Stomach (tissue), 9 donors: ENCODE measurements around the gene FUZ. TPM values are rescaled to one million over a fixed set of nuclear protein-coding genes. Genes with fewer than 3 reads are reported as not detected.

Experiments
- DNase-seq, 2 donors: peaks; one replicate each; pipeline versions ENCODE4 v3.0.0 to v3.0.0-alpha.2; 2013 to 2019
- H3K27ac ChIP-seq, 5 donors: fragments of 200-600 bp in 4 of 5; sonication (generic) in 4 of 5; one replicate each; pipeline ENCODE4 v1.5.1; 2013 to 2019; ENCODE audit warnings: mild to moderate bottlenecking in 1 of 5, moderate library complexity in 1 of 5
- H3K27me3 ChIP-seq, 3 donors: fragments of 200-600 bp; sonication (generic); one replicate each; pipeline ENCODE4 v1.5.1; 2017 to 2019; ENCODE audit warnings: mixed run types in 1 of 3
- H3K36me3 ChIP-seq, 4 donors: fragments of 200-600 bp; sonication (generic); 1 replicate in 3 of 4; 2 replicates in 1 of 4; pipeline ENCODE4 v1.5.1; 2016 to 2019
- H3K4me1 ChIP-seq, 4 donors: fragments of 200-600 bp; sonication (generic); one replicate each; pipeline ENCODE4 v1.5.1; 2016 to 2019
- H3K4me3 ChIP-seq, 4 donors: fragments of 200-600 bp; sonication (generic) in 3 of 4; one replicate each; pipeline ENCODE4 v1.5.1; 2016 to 2019; ENCODE audit warnings: mild to moderate bottlenecking in 1 of 4
- H3K9me3 ChIP-seq, 4 donors: fragments of 200-600 bp; sonication (generic); one replicate each; pipeline ENCODE4 v1.5.1; 2016 to 2019
- CTCF ChIP-seq, 7 experiments: fragments of 450-650 bp in 4 of 7; fragments of 200-600 bp in 3 of 7; sonication (generic) in 3 of 7; IDR thresholded peaks; one replicate each; pipeline ENCODE4 v1.5.1; 2016 to 2019; ENCODE audit warnings: antibody characterized with exemption in 7 of 7, control low read depth in 2 of 7, mild to moderate bottlenecking in 1 of 7
- EP300 ChIP-seq: sonication (generic); formaldehyde crosslinking; IDR thresholded peaks from one replicate; pipeline ENCODE4 v1.6.1; 2017; ENCODE audit warnings: antibody characterized with exemption
- POLR2A ChIP-seq, 4 donors: fragments of 450-650 bp; IDR thresholded peaks; one replicate each; pipeline ENCODE4 v1.6.1; 2016; ENCODE audit warnings: antibody characterized with exemption in 4 of 4, control low read depth in 2 of 4, mild to moderate bottlenecking in 1 of 4, moderate library complexity in 1 of 4
- POLR2AphosphoS5 ChIP-seq, 3 donors: sonication (generic); formaldehyde crosslinking; IDR thresholded peaks; one replicate each; pipeline ENCODE4 v1.6.1; 2016; ENCODE audit warnings: antibody characterized with exemption in 3 of 3
- WGBS, 5 donors: extraction: QIAGEN DNeasy Blood & Tissue Kit in 3 of 5; methylation state at CpG; one replicate each; pipeline versions ENCODE4 v1.1.5 to v1.1.7; 2013 to 2018; 5-methylcytosine and 5-hydroxymethylcytosine counted together
- intact Hi-C: fragments of 100-400 bp; cut with DNase I; formaldehyde crosslinking; loops from one replicate; pipeline ENCODE4 v1.15.1; 2023; ENCODE audit warnings: low total_unique reads
- polyA plus RNA-seq, 3 donors: library from polyadenylated mRNA; stranded (reverse); fragments of 200-250 nt; gene quantifications; one replicate each; pipeline ENCODE4 v1.2.3, GENCODE V29; 2013
- small RNA-seq, 4 donors: library from RNA; depleted of rRNA; stranded (forward); fragments of <200 nt; gene quantifications; one replicate each; pipeline ENCODE3, GENCODE V24; 2016
- total RNA-seq, 5 donors: library from RNA; depleted of rRNA; stranded (reverse); fragments of >200 nt; gene quantifications; one replicate each; pipeline versions ENCODE4 v1.1.0 to v1.2.3, GENCODE V29; 2014 to 2016
- donor health status: healthy with polysubstance abuse.
- donor health status: Bipolar disorder and iron deficiency.
- donor health status: healthy.

FUZ gene
- total and polyA plus RNA-seq, 8 donors = 1.2 to 37.4 (median 15.5) TPM

DNA sequence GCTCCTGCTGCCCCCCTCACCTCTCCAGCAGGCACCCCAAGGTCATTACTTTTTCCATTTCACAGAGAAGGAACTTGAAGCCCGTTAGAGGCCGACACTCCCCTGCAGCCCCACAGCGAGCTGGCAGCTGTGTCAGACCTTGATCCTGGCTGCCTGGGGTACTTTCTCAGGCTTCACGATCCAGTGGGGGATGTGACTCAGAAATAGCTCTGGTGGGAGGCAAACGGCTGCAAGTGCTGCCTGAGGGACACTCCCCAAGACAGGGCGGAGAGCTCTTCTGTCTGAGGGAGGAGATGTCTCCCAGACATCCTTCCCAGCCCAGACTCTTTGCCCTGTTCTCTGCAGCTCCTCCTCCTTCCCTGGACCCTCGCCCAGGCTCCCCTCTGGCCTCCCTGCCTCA, 54.8 kb downstream of the FUZ start:
- no peaks in the 10 kb centered on the region for H3K4me1 ChIP-seq
- peaks cover 0 to 16% (median 0%) of the 10 kb centered on the region in 3 donors for H3K27me3 ChIP-seq
- intact Hi-C loops = no loop called here
- WGBS, 5 donors = 0 to 38% (median 30%) methylated on average over 1 to 7 of the region's 7 CpGs
- no peaks in the 10 kb centered on the region for H3K36me3 ChIP-seq
- no peak overlapping the region for H3K27ac ChIP-seq
- peaks cover 0 to 12% (median 10%) of the 10 kb centered on the region in 4 donors for H3K9me3 ChIP-seq
- TF ChIP-seq POLR2AphosphoS5 (IDR thresholded peaks at IDR 0.05) (no peak), EP300 (no peak), POLR2A (IDR thresholded peaks at IDR 0.05) (no peak), CTCF (IDR thresholded peaks at IDR 0.05) (no peak)
- H3K4me3 ChIP-seq = no peak overlapping the region
- no peak for DNase-seq

Small RNAs within 50 kb of the gene (small RNA-seq; reads per million reads assigned to genes)
- gene MIR4749 = 0 reads per million in 4 donors
- gene MIR6799 = 0 reads per million in 4 donors
- 0 reads per million in 4 donors for gene RNU6-841P

Other genes with a start within 250 kb of the FUZ start
- 100 to 1,000 TPM in 1 of 5 donors, 10 to 100 TPM in 4; 18.1 to 354 (median 70.5) TPM for gene NOSIP, start 232.7 kb downstream of the FUZ start, total RNA-seq
- 100 to 1,000 TPM in 2 of 3 donors, 10 to 100 TPM in 1; 94.6 to 154 (median 113) TPM for gene NOSIP, start 232.7 kb downstream of the FUZ start, polyA plus RNA-seq
- gene PRRG2, start 232.0 kb downstream of the FUZ start, total RNA-seq = 10 to 100 TPM in 1 of 5 donors, 1 to 10 TPM in 2, not detected in 2; 5.9 to 12.5 (median 10.0) TPM
- gene PRRG2, start 232.0 kb downstream of the FUZ start, polyA plus RNA-seq = 10 to 100 TPM in 1 of 3 donors, 1 to 10 TPM in 2; 8.6 to 14.7 (median 9.0) TPM
- gene PRR12, start 222.1 kb downstream of the FUZ start, total RNA-seq = 10 to 100 TPM in 3 of 5 donors, 1 to 10 TPM in 2; 4.6 to 88.3 (median 13.9) TPM
- 10 to 100 TPM in 1 of 3 donors, 1 to 10 TPM in 2; 3.1 to 16.7 (median 5.6) TPM for gene PRR12, start 222.1 kb downstream of the FUZ start, polyA plus RNA-seq
- 100 to 1,000 TPM in 1 of 5 donors, 10 to 100 TPM in 3, 1 to 10 TPM in 1; 7.7 to 138 (median 63.9) TPM for gene RRAS, start 173.1 kb downstream of the FUZ start, total RNA-seq
- 100 to 1,000 TPM; 126 to 145 (median 130) TPM for gene RRAS, start 173.1 kb downstream of the FUZ start, polyA plus RNA-seq
- 10 to 100 TPM in 4 of 5 donors, 1 to 10 TPM in 1; 8.3 to 41.7 (median 19.8) TPM for gene SCAF1, start 171.1 kb downstream of the FUZ start, total RNA-seq
- gene SCAF1, start 171.1 kb downstream of the FUZ start, polyA plus RNA-seq = 10 to 100 TPM in 2 of 3 donors, 1 to 10 TPM in 1; 8.9 to 19.7 (median 12.1) TPM
- gene IRF3, start 147.4 kb downstream of the FUZ start, total RNA-seq = 100 to 1,000 TPM in 4 of 5 donors, 10 to 100 TPM in 1; 28.3 to 380 (median 104) TPM
- gene IRF3, start 147.4 kb downstream of the FUZ start, polyA plus RNA-seq = 100 to 1,000 TPM; 104 to 148 (median 114) TPM
- 10 to 100 TPM in 1 of 5 donors, 1 to 10 TPM in 4; 2.3 to 10.7 (median 7.5) TPM for gene BCL2L12, start 147.4 kb downstream of the FUZ start, total RNA-seq
- 10 to 100 TPM; 12.8 to 23.3 (median 22.4) TPM for gene BCL2L12, start 147.4 kb downstream of the FUZ start, polyA plus RNA-seq
- 100 to 1,000 TPM in 3 of 5 donors, 10 to 100 TPM in 2; 53.3 to 131 (median 104) TPM for gene PRMT1, start 136.0 kb downstream of the FUZ start, total RNA-seq
- gene PRMT1, start 136.0 kb downstream of the FUZ start, polyA plus RNA-seq = 100 to 1,000 TPM; 102 to 111 (median 111) TPM
- gene ADM5, start 123.7 kb downstream of the FUZ start, total RNA-seq = 1 to 10 TPM in 2 of 5 donors, not detected in 3; 1.1 to 1.7 TPM
- 1 to 10 TPM in 1 of 3 donors, under 1 TPM in 2; 0.61 to 2.5 (median 1.00) TPM for gene ADM5, start 123.7 kb downstream of the FUZ start, polyA plus RNA-seq
- 10 to 100 TPM in 1 of 5 donors, 1 to 10 TPM in 2, not detected in 2; 1.8 to 35.6 (median 3.0) TPM for gene CPT1C, start 122.2 kb downstream of the FUZ start, total RNA-seq
- gene CPT1C, start 122.2 kb downstream of the FUZ start, polyA plus RNA-seq = 10 to 100 TPM in 1 of 3 donors, 1 to 10 TPM in 2; 2.4 to 11.0 (median 3.1) TPM
- not detected for gene TSKS, start 50.0 kb downstream of the FUZ start, total RNA-seq
- gene TSKS, start 50.0 kb downstream of the FUZ start, polyA plus RNA-seq = under 1 TPM in 1 of 3 donors, not detected in 2; 0.73 TPM
- 100 to 1,000 TPM in 1 of 5 donors, 10 to 100 TPM in 4; 19.8 to 177 (median 38.4) TPM for gene AP2A1, start 46.3 kb downstream of the FUZ start, total RNA-seq
- gene AP2A1, start 46.3 kb downstream of the FUZ start, polyA plus RNA-seq = 10 to 100 TPM; 24.3 to 31.2 (median 27.3) TPM
- gene MED25, start 5.0 kb upstream of the FUZ start, total RNA-seq = 100 to 1,000 TPM in 3 of 5 donors, 10 to 100 TPM in 2; 18.0 to 387 (median 178) TPM
- 10 to 100 TPM; 46.6 to 59.8 (median 55.3) TPM for gene MED25, start 5.0 kb upstream of the FUZ start, polyA plus RNA-seq
- gene PTOV1, start 37.9 kb upstream of the FUZ start, total RNA-seq = 100 to 1,000 TPM in 3 of 5 donors, 10 to 100 TPM in 2; 45.0 to 186 (median 102) TPM
- 100 to 1,000 TPM; 117 to 131 (median 118) TPM for gene PTOV1, start 37.9 kb upstream of the FUZ start, polyA plus RNA-seq
- 100 to 1,000 TPM in 3 of 5 donors, 10 to 100 TPM in 2; 30.3 to 208 (median 115) TPM for gene PNKP, start 54.3 kb upstream of the FUZ start, total RNA-seq
- gene PNKP, start 54.3 kb upstream of the FUZ start, polyA plus RNA-seq = 10 to 100 TPM; 38.9 to 69.7 (median 39.7) TPM
- gene AKT1S1, start 64.1 kb upstream of the FUZ start, total RNA-seq = 10 to 100 TPM in 4 of 5 donors, 1 to 10 TPM in 1; 3.5 to 63.7 (median 10.7) TPM
- gene AKT1S1, start 64.1 kb upstream of the FUZ start, polyA plus RNA-seq = 10 to 100 TPM; 35.5 to 41.0 (median 38.3) TPM
- 10 to 100 TPM; 10.5 to 77.1 (median 42.4) TPM for gene TBC1D17, start 64.4 kb upstream of the FUZ start, total RNA-seq
- gene TBC1D17, start 64.4 kb upstream of the FUZ start, polyA plus RNA-seq = 10 to 100 TPM; 33.5 to 33.6 (median 33.6) TPM
- under 1 TPM in 3 of 5 donors, not detected in 2; 0.45 to 0.73 (median 0.58) TPM for gene IL4I1, start 83.6 kb upstream of the FUZ start, total RNA-seq
- gene IL4I1, start 83.6 kb upstream of the FUZ start, polyA plus RNA-seq = 1 to 10 TPM in 1 of 3 donors, under 1 TPM in 2; 0.56 to 1.1 (median 0.76) TPM
- gene ATF5, start 115.9 kb upstream of the FUZ start, total RNA-seq = 10 to 100 TPM in 1 of 5 donors, 1 to 10 TPM in 4; 2.2 to 13.9 (median 5.1) TPM
- gene ATF5, start 115.9 kb upstream of the FUZ start, polyA plus RNA-seq = 10 to 100 TPM; 20.0 to 40.3 (median 20.5) TPM
- 10 to 100 TPM in 3 of 5 donors, 1 to 10 TPM in 2; 5.3 to 58.0 (median 14.5) TPM for gene NUP62, start 116.2 kb upstream of the FUZ start, total RNA-seq
- 10 to 100 TPM; 13.7 to 17.0 (median 15.9) TPM for gene NUP62, start 116.2 kb upstream of the FUZ start, polyA plus RNA-seq
- 100 to 1,000 TPM in 1 of 5 donors, 10 to 100 TPM in 3, under 1 TPM in 1; 0.29 to 103 (median 35.1) TPM for gene SIGLEC11, start 147.9 kb upstream of the FUZ start, total RNA-seq
- gene SIGLEC11, start 147.9 kb upstream of the FUZ start, polyA plus RNA-seq = 10 to 100 TPM in 2 of 3 donors, 1 to 10 TPM in 1; 5.8 to 41.0 (median 34.2) TPM
- gene VRK3, start 212.1 kb upstream of the FUZ start, total RNA-seq = 10 to 100 TPM in 4 of 5 donors, 1 to 10 TPM in 1; 3.5 to 39.7 (median 24.5) TPM
- gene VRK3, start 212.1 kb upstream of the FUZ start, polyA plus RNA-seq = 10 to 100 TPM; 16.1 to 34.1 (median 18.7) TPM
- 10 to 100 TPM in 3 of 5 donors, 1 to 10 TPM in 1, under 1 TPM in 1; 0.58 to 28.0 (median 12.1) TPM for gene ZNF473, start 212.7 kb upstream of the FUZ start, total RNA-seq
- gene ZNF473, start 212.7 kb upstream of the FUZ start, polyA plus RNA-seq = 1 to 10 TPM; 1.7 to 2.6 (median 2.0) TPM